Activated T-helper 1 cell treated with anti-CD3 and anti-CD28 coated beads, Interleukin-2, amount 50 U/mL, for 16 hours (primary cell): Measurements from ENCODE around the gene IQGAP3.
"Not testable (repeated sequence)": the region's sequence is repeated elsewhere in the genome, so short reads cannot be mapped to it uniquely, and the experiment has no call there.

Experiments
- DNase-seq, 2 donors: peaks; one replicate each; pipeline ENCODE4 v3.0.0-alpha.2; 2020; ENCODE audit warnings: low read depth in 1 of 2, low spot score in 1 of 2

The IQGAP3 gene

DNA sequence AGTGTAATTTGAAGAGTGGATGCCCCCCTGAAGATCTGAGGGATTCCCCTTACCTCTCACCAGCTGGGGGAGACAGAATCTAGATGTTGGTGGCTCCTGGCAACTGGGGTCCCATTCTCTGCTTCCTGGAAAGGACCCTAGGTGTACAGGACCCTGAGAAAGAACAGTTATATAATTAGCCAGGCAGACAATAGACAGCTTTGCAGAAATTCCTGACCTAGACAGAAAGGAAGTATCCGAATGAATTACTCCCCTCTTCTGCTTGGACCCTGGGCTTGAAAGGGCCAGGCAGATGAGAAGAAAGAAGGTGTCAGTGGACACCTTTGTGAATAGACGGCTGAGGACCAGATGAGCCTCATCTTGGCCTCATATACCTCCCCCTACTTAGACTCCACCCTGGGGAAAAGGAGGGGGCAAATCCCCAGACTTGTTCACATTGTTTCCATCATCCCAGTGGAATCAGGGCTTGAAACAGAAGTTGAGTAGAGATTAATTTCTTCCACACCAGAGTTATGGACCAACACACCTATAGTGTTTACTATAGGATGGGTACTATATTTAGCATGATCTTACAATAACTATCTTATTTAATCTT lies 1.8 kb upstream of the IQGAP3 start:
- no peak for DNase-seq

DNA sequence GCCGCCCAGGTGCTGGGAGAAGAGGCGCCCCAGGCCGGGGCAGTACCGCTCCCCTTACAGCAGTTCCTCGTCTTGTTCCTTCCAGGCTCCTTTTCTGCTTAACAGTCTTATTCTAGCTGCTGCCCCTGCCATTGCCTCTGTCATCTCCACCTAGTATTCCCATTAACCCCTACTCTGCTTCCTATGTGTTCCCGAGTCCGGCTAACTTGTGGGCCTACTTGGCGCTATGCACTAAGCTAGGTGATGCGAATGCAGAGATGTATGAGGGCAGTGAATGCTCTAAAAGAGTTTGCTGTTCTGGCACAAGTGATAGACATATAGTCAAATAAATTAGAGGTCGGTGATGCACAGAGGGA lies 276 bp upstream of the IQGAP3 start:
- no peak for DNase-seq

DNA sequence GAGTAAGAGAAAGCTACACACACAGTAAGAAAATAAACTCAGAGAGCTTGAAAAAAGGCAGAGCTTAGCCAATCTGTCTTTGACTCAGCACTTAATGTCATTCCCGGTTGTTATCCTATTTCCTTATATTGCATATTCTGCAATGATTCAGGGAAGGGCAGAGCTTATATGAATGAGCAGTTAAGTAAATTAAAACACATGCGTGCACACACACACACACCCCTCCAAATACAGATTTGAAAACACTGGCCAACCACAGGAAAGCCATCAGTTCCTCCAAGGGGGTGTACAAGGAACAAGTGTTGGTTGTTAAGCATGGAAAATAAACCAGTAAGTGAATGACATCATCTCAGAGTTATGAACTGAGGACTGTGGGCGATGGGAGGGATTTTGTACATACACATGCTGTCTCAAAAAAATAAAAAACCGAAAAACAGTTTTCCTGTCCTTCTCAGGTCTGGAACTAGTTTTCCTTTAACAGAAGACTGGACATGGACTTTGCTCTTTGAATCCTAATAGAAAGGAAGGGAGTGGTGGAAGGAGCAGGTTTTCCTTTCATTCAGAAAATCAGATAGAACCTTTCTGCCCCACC lies 1.0 kb downstream of the IQGAP3 start:
- DNase-seq, result no peak

DNA sequence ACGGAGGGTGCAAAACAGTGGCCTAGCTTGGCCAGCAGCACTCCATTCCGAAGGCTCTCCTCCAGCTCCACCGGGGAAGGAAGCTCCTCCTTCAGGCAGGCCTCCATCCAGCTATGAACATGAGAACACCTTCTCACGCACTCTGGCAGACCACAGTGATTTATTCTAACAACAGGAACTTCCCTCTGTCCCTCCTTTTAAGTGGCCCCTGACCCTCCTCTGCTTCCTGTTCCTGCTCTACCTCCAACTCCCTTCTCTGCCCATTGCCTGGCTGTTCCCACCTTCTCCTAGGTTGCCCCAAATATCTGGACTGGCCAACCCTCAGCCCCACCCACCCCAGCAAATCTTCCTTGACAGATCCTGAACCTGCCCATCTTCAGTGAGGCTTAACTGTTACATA lies 5.9 kb downstream of the IQGAP3 start:
- no peak for DNase-seq

DNA sequence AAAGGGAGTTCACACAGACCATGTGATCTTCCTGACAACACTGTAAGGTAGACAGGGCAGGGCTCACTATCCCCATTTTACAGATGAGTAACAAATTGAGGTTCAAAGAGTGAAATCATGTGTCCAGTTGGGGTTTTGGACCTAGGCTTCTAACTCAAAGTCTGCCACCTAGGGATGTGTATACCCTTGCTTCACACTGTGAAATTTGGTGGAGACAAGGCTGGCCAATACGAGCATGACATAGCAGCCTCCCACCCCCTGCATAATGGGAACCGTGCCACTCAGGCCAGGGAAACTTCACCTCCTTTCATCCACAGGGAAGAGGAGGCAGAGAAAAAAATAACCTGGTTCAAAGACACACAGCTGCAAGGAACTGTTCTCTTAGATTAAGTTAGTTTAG lies 6.8 kb downstream of the IQGAP3 start:
- no peak for DNase-seq

DNA sequence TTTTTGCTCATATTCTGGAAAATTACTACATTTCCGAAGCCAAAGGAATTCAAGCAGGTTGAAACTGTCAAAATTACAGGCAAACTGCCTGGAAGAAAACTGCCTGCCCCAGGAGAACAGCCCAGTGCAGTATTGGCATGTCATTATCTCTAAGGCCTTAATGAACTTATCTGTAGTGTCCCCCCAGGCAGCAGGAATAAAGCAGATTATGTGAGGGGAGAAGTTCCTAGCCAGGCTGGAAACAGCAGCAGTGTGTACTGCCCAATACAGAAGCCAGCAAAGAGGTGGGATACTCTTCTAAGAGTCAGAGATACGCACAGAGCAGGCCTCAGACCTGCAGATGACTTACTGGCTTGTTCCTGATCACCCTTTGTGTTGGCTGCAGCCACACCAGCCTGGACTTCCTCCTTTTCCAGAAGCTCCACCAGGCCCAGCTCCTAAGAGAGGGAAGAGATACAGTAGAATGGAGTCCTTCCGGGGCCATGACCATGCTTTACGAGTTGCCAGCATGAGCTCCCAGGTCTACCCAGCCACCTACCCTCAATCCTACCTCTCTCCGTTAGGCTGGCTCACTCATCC lies 11.7 kb downstream of the IQGAP3 start:
- DNase-seq, result no peak

DNA sequence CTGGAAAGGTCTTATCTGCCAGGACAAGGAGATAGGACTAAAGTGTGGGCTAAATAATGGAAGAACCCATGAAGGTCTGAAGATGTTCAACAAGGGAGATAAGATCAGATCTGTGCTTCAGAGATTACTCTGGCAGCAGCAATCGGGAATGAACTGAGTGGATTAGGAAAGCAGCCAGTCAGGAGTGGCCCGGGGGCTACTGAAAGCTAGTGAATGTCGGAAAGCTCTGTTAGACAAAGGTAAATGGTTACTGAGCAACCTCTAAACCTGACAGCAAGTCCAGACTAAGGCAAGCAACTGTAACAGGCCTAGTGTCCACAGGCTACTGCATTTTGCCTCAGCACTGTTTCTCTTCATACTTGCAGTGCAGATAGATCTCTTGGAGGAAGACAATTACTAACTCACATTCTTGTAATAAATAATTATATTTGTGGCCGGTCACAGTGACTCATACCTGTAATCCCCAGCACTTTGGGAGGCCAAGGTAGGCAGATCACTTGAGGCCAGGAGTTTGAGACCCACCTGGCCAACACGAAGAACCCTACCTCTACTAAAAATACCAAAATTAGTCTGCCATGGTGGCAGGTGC lies 12.5 kb downstream of the IQGAP3 start:
- no peak for DNase-seq

DNA sequence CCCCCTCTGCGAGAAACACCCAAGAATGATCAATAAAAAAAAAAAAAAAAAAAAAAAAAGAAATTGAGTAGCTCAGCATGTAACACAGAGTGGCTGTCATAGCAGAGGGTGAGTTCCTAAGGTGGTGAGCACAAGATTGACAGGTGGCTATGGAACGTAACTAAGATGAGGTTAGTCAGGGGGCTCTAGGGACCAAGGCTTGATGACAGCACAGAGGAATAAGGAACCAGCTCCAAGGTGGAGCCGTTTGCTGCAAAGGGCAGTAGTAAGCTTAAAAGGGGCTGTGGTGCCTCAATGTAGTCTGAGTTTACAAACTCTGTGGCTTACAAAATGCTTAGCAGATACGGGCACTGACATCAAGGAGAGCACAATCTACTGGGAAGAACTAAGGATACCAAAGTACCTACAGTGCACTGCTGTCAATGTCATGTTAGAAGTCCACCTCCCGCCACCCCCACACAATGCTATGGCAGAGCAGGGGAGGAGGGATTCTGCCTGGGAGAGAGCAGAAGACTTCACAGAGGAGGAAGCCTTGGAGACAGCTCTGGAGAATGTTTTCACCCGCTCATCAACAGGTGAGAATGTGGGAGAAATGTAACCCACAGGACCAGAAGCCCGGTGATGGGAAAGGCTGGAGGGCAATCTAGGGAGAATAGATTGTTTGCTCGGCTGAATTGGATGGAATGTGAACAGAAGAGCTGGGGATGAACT lies 13.1 kb downstream of the IQGAP3 start:
- DNase-seq, result no peak

DNA sequence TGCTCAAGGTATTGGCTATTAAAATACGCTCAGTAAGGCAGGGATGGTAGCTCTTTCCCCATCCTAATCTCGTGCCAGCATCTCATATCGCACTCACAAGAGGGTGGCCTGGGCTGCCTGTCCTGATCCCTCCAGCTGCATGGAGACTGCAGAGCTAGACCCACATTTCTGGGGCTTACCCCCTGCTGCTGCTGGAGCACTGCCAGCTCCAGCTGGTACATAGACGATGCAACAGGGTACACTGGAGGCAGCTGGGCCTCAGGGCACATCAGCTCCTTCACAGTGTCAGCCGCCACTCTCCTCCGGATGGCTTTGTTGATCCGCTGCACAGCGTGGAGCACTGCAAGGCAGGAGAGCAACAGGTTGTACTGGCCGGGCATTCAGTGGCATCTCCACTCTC lies 16.0 kb downstream of the IQGAP3 start:
- DNase-seq, result no peak

DNA sequence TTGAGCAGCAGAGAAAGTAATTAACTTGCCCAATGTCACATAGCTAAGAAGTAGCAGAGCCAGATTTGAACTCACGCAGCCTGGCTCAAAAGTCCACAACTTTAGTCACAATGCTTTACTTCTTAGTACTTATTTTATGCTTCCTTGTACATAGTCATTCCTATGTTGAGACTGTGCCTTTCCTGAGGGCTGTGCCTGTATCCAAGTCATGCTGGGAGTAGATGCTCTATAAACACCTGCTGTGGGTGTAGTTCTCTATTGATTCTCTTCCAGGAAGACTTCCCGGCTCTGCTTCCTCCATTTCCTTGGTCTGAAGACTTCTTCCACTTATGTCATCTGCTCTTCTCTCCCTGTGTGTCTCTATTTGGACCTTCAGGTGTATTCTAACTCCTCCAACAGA lies 16.6 kb downstream of the IQGAP3 start:
- no peak for DNase-seq

DNA sequence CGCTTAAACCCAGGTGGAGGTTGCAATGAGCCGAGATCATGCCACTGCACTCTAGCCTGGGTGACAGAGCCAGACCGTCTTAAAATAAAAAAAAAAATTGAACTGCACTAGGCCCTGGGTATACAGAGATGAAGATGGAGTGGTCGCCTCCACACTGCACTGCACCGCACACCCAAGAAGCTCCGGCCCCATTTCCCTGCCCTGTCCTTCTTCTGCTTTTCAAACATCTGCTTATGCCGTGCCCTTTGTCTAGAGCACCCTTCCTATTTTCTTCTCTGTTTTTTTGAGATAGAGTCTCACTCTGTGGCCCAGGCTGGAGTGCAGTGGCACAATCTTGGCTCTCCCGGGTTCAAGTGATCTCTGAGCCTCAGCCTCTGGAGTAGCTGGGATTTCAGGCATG lies 17.4 kb downstream of the IQGAP3 start:
- no peak for DNase-seq

DNA sequence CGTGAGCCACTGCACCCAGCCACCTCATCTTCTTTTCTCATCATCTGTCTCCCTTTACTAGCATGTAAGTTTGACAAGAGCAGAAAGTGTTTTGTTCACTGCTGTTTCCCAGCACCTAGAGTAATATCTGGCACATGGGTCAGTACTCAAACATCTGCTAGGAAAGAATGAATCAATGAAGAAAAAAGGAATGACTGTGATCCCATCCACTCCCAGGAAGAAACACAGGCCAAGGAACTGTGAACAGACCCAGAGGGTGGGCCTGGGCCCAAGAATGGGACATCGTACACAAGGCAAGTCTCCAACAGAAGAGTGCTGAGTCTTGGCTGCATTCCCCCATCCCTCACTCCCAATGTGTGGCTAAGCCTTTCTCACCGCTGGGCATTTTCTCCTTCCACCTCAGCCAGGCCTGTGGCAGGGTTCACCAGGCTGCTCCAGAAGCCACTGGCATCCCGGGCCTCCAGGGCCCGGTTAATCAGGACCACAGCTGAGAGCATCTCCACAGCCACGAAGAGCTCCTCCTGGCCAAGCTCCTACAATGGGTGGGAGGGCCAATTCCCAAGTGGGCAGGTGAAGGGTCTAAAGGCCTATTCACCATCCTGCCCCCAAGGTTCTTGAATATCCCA lies 18.4 kb downstream of the IQGAP3 start:
- no peak for DNase-seq

DNA sequence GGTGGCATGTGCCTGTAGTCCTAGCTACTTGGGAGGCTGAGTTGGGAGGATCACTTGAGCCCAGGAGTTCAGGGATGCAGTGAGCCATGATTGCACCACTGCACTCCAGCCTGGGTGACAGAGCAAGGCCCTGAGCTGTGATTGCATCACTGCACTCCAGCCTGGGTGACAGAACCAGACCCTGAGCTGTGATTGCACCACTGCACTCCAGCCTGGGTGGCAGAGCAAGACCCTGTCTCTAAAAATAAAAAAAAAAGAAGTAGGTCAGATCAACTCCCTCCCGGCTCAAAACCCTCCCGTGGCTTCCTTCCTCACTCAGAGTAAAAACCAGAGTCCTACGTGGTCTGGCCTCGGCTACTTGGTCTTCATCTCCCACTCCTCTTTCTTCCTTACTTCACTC lies 19.4 kb downstream of the IQGAP3 start:
- not testable (repeated sequence) for DNase-seq

DNA sequence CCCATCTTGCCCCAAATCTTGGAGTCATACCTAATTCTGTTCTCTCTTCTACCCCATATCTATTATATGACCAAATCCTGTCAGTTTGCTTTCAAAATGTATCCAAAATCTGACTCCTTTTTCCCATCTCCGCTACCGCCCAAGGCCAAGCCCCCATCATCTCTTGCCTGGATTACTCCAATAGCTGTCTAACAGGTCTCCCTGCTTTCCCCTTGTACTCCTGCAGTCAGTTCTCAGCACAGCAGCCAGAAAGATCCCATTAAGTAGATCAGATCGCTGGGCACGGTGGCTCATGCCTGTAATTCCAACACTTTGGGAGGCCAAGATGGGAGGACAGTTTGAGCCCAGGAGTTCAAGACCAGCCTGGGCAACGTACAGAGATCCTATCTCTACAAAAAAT lies 19.8 kb downstream of the IQGAP3 start:
- DNase-seq, result no peak

DNA sequence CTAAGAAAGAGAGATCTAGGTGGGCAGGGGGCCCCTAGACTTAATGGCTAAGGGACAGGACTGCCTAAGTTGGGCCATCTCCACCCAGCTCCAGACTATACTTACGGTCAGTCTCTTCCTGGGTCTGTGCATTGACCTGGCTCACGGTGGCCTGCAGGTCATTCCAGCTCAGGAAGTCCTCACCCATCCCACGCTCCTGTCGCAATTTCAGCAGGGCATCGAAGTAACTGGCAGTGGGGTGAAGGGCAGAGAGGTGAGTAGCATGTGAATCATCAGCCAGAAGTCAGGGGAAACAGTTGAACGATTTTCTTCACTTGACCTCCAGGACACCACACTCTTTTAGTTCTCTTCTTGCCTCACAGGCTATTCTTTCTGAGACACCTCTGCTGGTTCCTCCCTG lies 20.5 kb downstream of the IQGAP3 start:
- no peak for DNase-seq

DNA sequence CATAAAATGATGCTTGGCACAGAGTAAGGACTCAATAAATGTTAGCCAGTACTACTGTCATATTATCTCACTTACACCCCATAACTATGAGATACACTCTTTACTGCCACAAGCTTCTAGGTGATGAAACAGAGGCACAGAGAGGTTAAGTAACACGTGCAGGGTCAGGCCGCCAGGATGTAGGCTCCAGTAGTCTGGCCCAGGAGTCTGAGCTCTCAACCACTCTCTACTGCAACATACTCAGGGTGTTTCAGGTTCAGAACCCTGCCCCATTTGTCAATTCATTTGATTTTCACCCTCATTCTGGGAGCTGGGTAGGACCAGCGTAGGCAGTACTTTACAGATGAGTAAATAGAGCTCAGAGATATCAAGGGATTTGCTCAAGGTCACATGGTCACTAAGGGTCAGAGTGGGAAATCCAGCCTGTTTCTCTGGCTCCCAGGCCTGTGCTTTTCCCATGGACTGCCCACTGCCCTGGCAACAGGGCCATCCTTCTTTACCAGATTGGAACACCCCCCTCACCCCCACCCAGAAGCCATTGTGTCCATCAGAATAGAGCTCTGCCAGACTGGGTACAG lies 21.2 kb downstream of the IQGAP3 start:
- no peak for DNase-seq

DNA sequence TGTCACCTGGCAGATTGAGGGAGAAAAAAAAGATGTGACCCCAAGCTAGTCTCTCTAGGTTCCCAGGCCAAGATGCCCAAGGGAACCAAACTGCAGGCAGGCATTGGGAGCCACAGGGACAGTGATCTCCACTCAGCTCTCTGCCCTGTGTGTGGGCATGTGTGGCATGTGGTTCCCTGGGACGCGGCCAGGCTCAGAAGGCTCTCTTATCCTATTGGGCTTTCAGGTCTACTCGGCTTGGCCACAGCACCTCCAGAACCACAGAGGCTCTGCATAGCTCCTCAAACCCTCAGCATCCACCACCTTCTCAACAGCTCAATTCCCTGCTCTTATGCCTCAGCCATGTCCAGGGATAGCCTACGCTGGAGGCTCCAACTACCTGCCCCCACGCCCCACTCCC lies 22.0 kb downstream of the IQGAP3 start:
- DNase-seq, result no peak

DNA sequence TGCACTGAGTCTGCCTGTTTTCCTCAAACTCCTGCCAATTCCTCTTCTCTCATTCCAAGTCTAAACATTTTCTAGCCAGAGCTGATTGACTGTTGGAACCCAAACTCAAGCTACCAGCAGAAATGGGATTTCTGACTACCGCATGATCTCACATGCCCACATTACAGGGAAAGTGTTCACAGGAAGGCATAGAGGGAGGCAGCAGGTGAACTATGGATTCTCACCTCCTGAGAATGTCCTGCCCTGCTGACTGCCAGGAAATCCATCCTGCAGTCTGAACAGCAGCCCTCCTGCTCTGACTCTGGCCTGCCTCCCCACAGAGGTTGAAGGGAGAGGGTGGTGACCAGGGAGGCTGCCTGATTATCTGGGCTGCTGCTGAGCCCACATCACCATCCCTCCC lies 22.5 kb downstream of the IQGAP3 start:
- no peak for DNase-seq

DNA sequence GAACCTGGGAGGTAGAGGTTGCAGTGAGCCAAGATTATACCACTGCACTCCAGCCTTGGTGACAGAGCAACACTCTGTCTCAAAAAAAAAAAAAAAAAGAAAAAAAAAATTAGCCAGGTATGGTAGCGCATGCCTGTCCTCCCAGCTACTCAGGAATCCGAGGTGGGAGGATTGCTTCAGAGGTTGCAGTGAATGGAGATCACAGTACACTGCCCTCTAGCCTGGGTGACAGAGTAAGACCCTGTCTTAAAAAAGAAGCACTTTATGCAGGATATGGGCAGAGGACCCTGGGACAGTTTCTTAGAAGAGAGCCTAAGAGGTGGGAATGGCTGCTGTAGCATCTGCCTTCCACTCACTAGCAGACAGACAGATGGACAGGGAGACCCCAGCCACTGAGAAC lies 23.0 kb downstream of the IQGAP3 start:
- no peak for DNase-seq

DNA sequence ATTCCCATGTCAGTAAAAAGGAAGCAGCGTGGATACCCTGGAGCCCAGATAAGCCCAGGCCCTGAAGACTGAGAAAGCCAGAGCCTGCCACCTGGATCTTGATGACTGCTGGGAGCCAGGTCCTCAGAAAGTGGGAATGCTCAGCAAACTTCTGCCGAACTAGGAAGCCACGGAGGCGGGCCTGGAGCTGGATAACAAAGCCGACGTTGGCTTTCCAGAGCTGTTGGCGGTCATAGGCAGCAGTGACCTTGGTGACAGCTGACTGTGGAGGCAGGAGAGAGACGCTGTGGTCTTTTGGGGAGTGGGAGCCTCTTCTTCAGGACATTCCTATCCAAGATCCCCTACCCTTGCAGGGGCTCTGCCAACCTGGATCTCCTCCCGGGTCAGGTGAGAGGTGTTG lies 24.4 kb downstream of the IQGAP3 start:
- DNase-seq, result no peak

DNA sequence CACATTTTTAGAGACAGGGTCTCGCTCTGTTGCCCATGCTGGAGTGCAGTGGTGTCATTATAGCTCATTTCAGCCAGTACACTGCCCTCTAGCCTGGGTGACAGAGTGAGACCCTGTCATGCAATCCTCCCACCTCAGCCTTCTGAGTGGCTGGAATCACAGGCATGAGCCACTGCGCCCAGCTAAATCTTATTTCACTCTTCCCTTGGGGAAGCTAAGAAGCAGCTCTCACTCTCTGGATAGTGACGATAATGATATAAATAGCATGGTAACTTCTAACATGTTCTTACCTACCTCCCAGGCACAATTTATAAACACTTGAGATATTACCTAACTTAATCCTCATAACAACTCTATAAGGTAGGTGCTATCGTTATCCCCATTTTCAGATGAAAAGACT lies 24.9 kb downstream of the IQGAP3 start:
- DNase-seq, result no peak
